ENCODE results near the gene SPATA13.

GRCh38 chr13:24223341-24224231, 63.1 kb downstream of the SPATA13 start:
- no peak for TF ChIP-seq EZH2phosphoT487 (IDR thresholded peaks at IDR 0.05; ENCODE audit: low read depth, severe bottlenecking, unreplicated experiment)
- TF ChIP-seq EZH2 (IDR thresholded peaks at IDR 0.05; ENCODE audit: borderline replicate concordance), result no peak
- no peak for TF ChIP-seq CTCF (IDR thresholded peaks at IDR 0.05; ENCODE audit: poor library complexity)
